Fibroblast of mammary gland (primary cell): ENCODE measurements around the gene UQCRFS1.

Experiments used
- DNase-seq: peaks from one replicate; pipeline ENCODE4 v3.0.0-alpha.2; 2010; ENCODE audit warnings: low read depth
- H3K4me3 ChIP-seq: 2 replicates; pipeline ENCODE4 v1.5.1; 2011; ENCODE audit warnings: low read depth, mild to moderate bottlenecking, low read length, moderate library complexity; ENCODE audit not compliant: control insufficient read depth
- TF ChIP-seq, protein P1 (sequence below): conservative IDR thresholded peaks from 2 replicates; pipeline ENCODE4 v1.5.1; 2011; ENCODE audit warnings: low read depth, low read length, inconsistent platforms; ENCODE audit not compliant: control insufficient read depth, insufficient read depth

The UQCRFS1 gene

DNA sequence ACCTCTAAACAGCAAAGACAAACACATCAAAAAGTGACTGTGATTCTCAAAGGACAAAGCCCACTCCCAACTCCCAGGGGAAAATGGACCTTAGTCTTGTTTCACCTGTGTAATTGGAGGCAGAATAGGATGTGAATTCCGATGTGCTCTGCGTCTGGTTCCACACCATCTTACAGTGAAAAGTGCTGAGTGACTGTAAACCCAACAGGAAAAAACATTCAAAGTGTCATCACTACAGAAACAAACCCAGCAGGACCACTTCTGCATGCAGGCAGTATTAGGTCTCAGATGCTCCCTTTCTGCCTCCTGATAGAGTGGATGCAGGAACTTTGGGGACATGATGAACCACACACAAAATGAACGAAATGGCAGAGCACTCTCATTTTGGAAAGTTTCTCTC is 6.5 kb downstream of the UQCRFS1 start:
- no peak for DNase-seq
- TF ChIP-seq, protein P1, sequence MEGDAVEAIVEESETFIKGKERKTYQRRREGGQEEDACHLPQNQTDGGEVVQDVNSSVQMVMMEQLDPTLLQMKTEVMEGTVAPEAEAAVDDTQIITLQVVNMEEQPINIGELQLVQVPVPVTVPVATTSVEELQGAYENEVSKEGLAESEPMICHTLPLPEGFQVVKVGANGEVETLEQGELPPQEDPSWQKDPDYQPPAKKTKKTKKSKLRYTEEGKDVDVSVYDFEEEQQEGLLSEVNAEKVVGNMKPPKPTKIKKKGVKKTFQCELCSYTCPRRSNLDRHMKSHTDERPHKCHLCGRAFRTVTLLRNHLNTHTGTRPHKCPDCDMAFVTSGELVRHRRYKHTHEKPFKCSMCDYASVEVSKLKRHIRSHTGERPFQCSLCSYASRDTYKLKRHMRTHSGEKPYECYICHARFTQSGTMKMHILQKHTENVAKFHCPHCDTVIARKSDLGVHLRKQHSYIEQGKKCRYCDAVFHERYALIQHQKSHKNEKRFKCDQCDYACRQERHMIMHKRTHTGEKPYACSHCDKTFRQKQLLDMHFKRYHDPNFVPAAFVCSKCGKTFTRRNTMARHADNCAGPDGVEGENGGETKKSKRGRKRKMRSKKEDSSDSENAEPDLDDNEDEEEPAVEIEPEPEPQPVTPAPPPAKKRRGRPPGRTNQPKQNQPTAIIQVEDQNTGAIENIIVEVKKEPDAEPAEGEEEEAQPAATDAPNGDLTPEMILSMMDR: no peak
- no peak overlapping the region for H3K4me3 ChIP-seq

DNA sequence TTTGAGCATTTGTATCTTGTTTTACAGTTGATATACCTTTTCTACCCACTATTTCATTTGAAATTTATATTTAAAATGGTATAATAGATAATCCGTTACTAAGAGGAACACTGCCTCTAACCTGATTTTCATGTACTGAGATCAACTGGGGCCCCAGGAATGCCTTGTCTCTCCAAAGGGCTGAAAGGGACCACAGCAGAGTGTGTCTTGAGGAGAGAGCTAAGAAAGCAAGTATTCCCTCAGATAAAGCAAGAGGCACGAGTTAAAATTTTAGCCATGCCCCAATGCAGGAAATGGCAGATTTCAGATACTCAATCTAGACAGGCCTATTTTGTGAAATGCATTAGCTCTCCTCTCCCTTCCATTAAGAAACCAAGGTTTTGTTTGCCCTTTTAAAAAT is 10.7 kb downstream of the UQCRFS1 start:
- TF ChIP-seq, protein P1: no peak
- no peak for DNase-seq
- H3K4me3 ChIP-seq: no peak overlapping the region

- H3K4me3 ChIP-seq: no peak overlapping the region
- TF ChIP-seq, protein P1: no peak
- no peak for DNase-seq
Observed at GRCh38 chr19:29201855-29202254, 11.1 kb downstream of the UQCRFS1 start.

DNA sequence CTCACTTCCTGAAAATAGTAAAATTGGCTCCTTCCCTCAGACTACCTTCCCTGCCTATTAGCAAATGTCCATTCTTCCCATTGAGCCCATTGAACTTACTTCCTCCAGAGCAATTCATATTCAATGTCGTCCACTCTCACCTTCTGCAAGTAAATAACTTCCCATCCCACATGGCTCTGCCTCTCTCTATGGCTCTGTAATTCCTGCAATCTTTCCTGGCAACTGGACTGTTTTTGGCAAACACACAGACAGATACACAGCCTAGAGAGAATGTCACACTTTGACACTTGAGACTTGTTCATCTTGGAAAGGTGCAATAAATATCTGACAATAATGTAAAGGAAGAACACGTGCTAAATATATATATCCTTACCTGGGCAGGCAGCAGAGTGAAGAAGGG is 18.3 kb downstream of the UQCRFS1 start:
- H3K4me3 ChIP-seq: no peak overlapping the region
- no peak for DNase-seq
- TF ChIP-seq, protein P1: no peak

- no peak for DNase-seq
- TF ChIP-seq, protein P1: no peak
- H3K4me3 ChIP-seq: no peak overlapping the region
Observed at GRCh38 chr19:29193155-29193554, 19.8 kb downstream of the UQCRFS1 start.

- TF ChIP-seq, protein P1: no peak
- no peak overlapping the region for H3K4me3 ChIP-seq
- DNase-seq: no peak
Observed at GRCh38 chr19:29191005-29191404, 21.9 kb downstream of the UQCRFS1 start.

GRCh38 chr19:29189033-29189360 is 24.0 kb downstream of the UQCRFS1 start:
- TF ChIP-seq, protein P1: no peak
- H3K4me3 ChIP-seq: no peak overlapping the region
- peak; percentile 49 for DNase-seq
